HEK293 (cell line): ENCODE measurements around the gene GOLIM4.

ENCODE experiments used
- KLF9 ChIP-seq: fragments of 450-650 bp; formaldehyde crosslinking; IDR thresholded peaks from 2 replicates; pipeline ENCODE4 v1.5.1; 2016; ENCODE audit warnings: missing biosample characterization, missing genetic modification characterization, low read depth
- ZNF132 ChIP-seq: fragments of 450-650 bp; formaldehyde crosslinking; IDR thresholded peaks from 2 replicates; pipeline ENCODE4 v1.5.1; 2017; ENCODE audit warnings: missing biosample characterization, missing genetic modification characterization, borderline replicate concordance
- ZNF24 ChIP-seq: fragments of 450-650 bp; formaldehyde crosslinking; IDR thresholded peaks from 2 replicates; pipeline ENCODE4 v1.5.1; 2016; ENCODE audit warnings: missing biosample characterization, missing genetic modification characterization
- ZNF274 ChIP-seq, 2 experiments: fragments of 200-500 bp in 1 of 2; fragments of 450-650 bp in 1 of 2; sonication (Bioruptor generic) in 1 of 2; formaldehyde crosslinking in 1 of 2; IDR thresholded peaks; 2 replicates each; pipeline versions ENCODE4 v1.5.1 to v1.6.1; 2014 to 2016; ENCODE audit warnings: borderline replicate concordance in 1 of 2, inconsistent platforms in 1 of 2, low read length in 1 of 2, missing biosample characterization in 1 of 2, missing genetic modification characterization in 1 of 2
- ZNF335 ChIP-seq: fragments of 450-650 bp; formaldehyde crosslinking; conservative IDR thresholded peaks from 2 replicates; pipeline ENCODE4 v1.5.1; 2016; ENCODE audit warnings: missing biosample characterization, missing genetic modification characterization
- ZNF558 ChIP-seq: fragments of 450-650 bp; formaldehyde crosslinking; IDR thresholded peaks from 2 replicates; pipeline ENCODE4 v1.5.1; 2016; ENCODE audit warnings: missing biosample characterization, missing genetic modification characterization
- ZSCAN30 ChIP-seq: fragments of 450-650 bp; IDR thresholded peaks from 2 replicates; pipeline ENCODE4 v1.5.1; 2018; ENCODE audit warnings: missing biosample characterization, mild to moderate bottlenecking, missing genetic modification characterization, moderate library complexity
- TF ChIP-seq, protein P1 (sequence below): fragments of 450-650 bp; formaldehyde crosslinking; IDR thresholded peaks from 2 replicates; pipeline ENCODE4 v1.5.1; 2016; ENCODE audit warnings: missing biosample characterization, missing genetic modification characterization
- TF ChIP-seq, protein P2 (sequence below): fragments of 450-650 bp; formaldehyde crosslinking; IDR thresholded peaks from 2 replicates; pipeline ENCODE4 v1.5.1; 2016; ENCODE audit warnings: missing biosample characterization, missing genetic modification characterization
- TF ChIP-seq, protein P3 (sequence below): fragments of 450-650 bp; formaldehyde crosslinking; IDR thresholded peaks from 2 replicates; pipeline ENCODE4 v1.5.1; 2016; ENCODE audit warnings: missing biosample characterization, missing genetic modification characterization
- TF ChIP-seq, protein P4 (sequence below): fragments of 450-650 bp; formaldehyde crosslinking; IDR thresholded peaks from 2 replicates; pipeline ENCODE4 v1.5.1; 2016; ENCODE audit warnings: missing biosample characterization, missing genetic modification characterization

DNA sequence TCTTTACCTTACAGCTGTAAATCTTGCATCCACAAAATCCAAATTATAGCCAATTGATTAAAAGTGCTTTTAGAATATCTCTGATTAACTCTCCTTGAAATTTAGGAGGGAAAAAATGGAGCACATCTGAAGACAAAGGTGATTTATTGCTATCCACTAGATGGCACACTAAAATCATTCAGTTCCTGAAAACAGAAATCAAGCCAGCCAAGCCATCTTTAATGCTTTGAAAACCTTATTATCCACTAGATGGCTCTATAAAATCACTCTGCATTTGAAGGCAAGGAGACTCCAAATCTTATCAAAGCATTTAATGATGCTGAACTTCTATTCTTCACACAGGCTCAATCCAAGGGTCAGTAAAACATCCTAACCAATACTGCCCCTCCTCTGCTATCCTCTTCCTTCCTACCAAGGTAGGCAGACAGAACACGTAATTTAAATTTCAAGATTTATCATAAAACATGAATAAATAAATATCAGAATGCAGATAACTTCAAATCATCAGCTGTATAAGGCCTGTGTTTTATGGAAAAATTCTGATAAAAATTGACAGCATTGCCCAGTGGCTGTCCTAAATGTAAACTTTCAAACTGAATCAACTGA lies 48.4 kb downstream of the GOLIM4 start:
- TF ChIP-seq ZSCAN30 = peak; percentile 80
- TF ChIP-seq, protein P1, sequence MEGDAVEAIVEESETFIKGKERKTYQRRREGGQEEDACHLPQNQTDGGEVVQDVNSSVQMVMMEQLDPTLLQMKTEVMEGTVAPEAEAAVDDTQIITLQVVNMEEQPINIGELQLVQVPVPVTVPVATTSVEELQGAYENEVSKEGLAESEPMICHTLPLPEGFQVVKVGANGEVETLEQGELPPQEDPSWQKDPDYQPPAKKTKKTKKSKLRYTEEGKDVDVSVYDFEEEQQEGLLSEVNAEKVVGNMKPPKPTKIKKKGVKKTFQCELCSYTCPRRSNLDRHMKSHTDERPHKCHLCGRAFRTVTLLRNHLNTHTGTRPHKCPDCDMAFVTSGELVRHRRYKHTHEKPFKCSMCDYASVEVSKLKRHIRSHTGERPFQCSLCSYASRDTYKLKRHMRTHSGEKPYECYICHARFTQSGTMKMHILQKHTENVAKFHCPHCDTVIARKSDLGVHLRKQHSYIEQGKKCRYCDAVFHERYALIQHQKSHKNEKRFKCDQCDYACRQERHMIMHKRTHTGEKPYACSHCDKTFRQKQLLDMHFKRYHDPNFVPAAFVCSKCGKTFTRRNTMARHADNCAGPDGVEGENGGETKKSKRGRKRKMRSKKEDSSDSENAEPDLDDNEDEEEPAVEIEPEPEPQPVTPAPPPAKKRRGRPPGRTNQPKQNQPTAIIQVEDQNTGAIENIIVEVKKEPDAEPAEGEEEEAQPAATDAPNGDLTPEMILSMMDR (tag by site-specific recombination) = peak; percentile 69; the same call in 1 of the 2 replicates
- TF ChIP-seq, protein P2, sequence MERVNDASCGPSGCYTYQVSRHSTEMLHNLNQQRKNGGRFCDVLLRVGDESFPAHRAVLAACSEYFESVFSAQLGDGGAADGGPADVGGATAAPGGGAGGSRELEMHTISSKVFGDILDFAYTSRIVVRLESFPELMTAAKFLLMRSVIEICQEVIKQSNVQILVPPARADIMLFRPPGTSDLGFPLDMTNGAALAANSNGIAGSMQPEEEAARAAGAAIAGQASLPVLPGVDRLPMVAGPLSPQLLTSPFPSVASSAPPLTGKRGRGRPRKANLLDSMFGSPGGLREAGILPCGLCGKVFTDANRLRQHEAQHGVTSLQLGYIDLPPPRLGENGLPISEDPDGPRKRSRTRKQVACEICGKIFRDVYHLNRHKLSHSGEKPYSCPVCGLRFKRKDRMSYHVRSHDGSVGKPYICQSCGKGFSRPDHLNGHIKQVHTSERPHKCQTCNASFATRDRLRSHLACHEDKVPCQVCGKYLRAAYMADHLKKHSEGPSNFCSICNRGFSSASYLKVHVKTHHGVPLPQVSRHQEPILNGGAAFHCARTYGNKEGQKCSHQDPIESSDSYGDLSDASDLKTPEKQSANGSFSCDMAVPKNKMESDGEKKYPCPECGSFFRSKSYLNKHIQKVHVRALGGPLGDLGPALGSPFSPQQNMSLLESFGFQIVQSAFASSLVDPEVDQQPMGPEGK = no peak
- TF ChIP-seq, protein P3, sequence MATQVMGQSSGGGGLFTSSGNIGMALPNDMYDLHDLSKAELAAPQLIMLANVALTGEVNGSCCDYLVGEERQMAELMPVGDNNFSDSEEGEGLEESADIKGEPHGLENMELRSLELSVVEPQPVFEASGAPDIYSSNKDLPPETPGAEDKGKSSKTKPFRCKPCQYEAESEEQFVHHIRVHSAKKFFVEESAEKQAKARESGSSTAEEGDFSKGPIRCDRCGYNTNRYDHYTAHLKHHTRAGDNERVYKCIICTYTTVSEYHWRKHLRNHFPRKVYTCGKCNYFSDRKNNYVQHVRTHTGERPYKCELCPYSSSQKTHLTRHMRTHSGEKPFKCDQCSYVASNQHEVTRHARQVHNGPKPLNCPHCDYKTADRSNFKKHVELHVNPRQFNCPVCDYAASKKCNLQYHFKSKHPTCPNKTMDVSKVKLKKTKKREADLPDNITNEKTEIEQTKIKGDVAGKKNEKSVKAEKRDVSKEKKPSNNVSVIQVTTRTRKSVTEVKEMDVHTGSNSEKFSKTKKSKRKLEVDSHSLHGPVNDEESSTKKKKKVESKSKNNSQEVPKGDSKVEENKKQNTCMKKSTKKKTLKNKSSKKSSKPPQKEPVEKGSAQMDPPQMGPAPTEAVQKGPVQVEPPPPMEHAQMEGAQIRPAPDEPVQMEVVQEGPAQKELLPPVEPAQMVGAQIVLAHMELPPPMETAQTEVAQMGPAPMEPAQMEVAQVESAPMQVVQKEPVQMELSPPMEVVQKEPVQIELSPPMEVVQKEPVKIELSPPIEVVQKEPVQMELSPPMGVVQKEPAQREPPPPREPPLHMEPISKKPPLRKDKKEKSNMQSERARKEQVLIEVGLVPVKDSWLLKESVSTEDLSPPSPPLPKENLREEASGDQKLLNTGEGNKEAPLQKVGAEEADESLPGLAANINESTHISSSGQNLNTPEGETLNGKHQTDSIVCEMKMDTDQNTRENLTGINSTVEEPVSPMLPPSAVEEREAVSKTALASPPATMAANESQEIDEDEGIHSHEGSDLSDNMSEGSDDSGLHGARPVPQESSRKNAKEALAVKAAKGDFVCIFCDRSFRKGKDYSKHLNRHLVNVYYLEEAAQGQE (tag by site-specific recombination) = no peak
- no peak for TF ChIP-seq ZNF558 (tag by site-specific recombination)
- TF ChIP-seq ZNF24 = no peak
- no peak for TF ChIP-seq ZNF132
- no peak for TF ChIP-seq ZNF335 (tag by site-specific recombination)
- no peak for TF ChIP-seq ZNF274 (IDR thresholded peaks at IDR 0.05; ENCODE audit: low read length)
- no peak for TF ChIP-seq ZNF274 (tag by site-specific recombination; IDR thresholded peaks at IDR 0.05; ENCODE audit: borderline replicate concordance)
- TF ChIP-seq, protein P4, sequence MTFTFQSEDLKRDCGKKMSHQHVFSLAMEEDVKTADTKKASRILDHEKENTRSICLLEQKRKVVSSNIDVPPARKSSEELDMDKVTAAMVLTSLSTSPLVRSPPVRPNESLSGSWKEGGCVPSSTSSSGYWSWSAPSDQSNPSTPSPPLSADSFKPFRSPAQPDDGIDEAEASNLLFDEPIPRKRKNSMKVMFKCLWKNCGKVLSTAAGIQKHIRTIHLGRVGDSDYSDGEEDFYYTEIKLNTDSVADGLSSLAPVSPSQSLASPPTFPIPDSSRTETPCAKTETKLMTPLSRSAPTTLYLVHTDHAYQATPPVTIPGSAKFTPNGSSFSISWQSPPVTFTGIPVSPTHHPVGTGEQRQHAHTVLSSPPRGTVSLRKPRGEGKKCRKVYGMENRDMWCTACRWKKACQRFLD = no peak
- no peak for TF ChIP-seq KLF9 (tag by site-specific recombination)
